Measurements from ENCODE around the gene C2orf49. TPM values are rescaled to one million over a fixed set of nuclear protein-coding genes. Genes with fewer than 3 reads are reported as not detected.

Gene C2orf49
- total RNA-seq, 1 donor from 2014 or later = 10.7 TPM

- no peak for TF ChIP-seq CTCF (IDR thresholded peaks at IDR 0.05; ENCODE audit: partially characterized antibody, unreplicated experiment)
Observed at GRCh38 chr2:105307962-105308361, 29.4 kb upstream of the C2orf49 start.

GRCh38 chr2:105308382-105309146 is 28.8 kb upstream of the C2orf49 start:
- no peak for TF ChIP-seq CTCF (IDR thresholded peaks at IDR 0.05; ENCODE audit: partially characterized antibody, unreplicated experiment)
- Mint-ChIP-seq H3K4me3 (ENCODE audit: unreplicated experiment) (no peak overlapping the region), H3K36me3 (ENCODE audit: unreplicated experiment) (no peaks in the 10 kb centered on the region), H3K27ac (ENCODE audit: unreplicated experiment) (no peak overlapping the region), H3K4me1 (ENCODE audit: low read depth, unreplicated experiment) (no peaks in the 10 kb centered on the region), H3K27me3 (ENCODE audit: unreplicated experiment) (peaks cover 2% of the 10 kb centered on the region), H3K9me3 (ENCODE audit: unreplicated experiment) (peaks cover 1% of the 10 kb centered on the region)
- DNase-seq = no peak

More at GRCh38 chr2:105307962-105308361, 29.4 kb upstream of the C2orf49 start:
- H3K36me3 Mint-ChIP-seq (ENCODE audit: unreplicated experiment) = no peaks in the 10 kb centered on the region
- DNase-seq = no peak
- no peaks in the 10 kb centered on the region for H3K4me1 Mint-ChIP-seq (ENCODE audit: low read depth, unreplicated experiment)
- H3K27me3 Mint-ChIP-seq (ENCODE audit: unreplicated experiment) = peaks cover 2% of the 10 kb centered on the region
- H3K27ac Mint-ChIP-seq (ENCODE audit: unreplicated experiment) = no peak overlapping the region
- peaks cover 1% of the 10 kb centered on the region for H3K9me3 Mint-ChIP-seq (ENCODE audit: unreplicated experiment)
- no peak overlapping the region for H3K4me3 Mint-ChIP-seq (ENCODE audit: unreplicated experiment)

- Mint-ChIP-seq H3K36me3 (ENCODE audit: unreplicated experiment) (no peaks in the 10 kb centered on the region), H3K4me1 (ENCODE audit: low read depth, unreplicated experiment) (no peaks in the 10 kb centered on the region), H3K4me3 (ENCODE audit: unreplicated experiment) (no peak overlapping the region), H3K27ac (ENCODE audit: unreplicated experiment) (no peak overlapping the region), H3K9me3 (ENCODE audit: unreplicated experiment) (peaks cover 1% of the 10 kb centered on the region), H3K27me3 (ENCODE audit: unreplicated experiment) (peaks cover 2% of the 10 kb centered on the region)
- no peak for TF ChIP-seq CTCF (IDR thresholded peaks at IDR 0.05; ENCODE audit: partially characterized antibody, unreplicated experiment)
- no peak for DNase-seq
Observed at GRCh38 chr2:105309147-105309545, 28.2 kb upstream of the C2orf49 start.

GRCh38 chr2:105313877-105314276 is 23.5 kb upstream of the C2orf49 start:
- Mint-ChIP-seq H3K36me3 (ENCODE audit: unreplicated experiment) (no peaks in the 10 kb centered on the region), H3K4me3 (ENCODE audit: unreplicated experiment) (no peak overlapping the region), H3K9me3 (ENCODE audit: unreplicated experiment) (no peaks in the 10 kb centered on the region), H3K4me1 (ENCODE audit: low read depth, unreplicated experiment) (no peaks in the 10 kb centered on the region), H3K27ac (ENCODE audit: unreplicated experiment) (no peak overlapping the region), H3K27me3 (ENCODE audit: unreplicated experiment) (peaks cover 2% of the 10 kb centered on the region)
- no peak for DNase-seq
- no peak for TF ChIP-seq CTCF (IDR thresholded peaks at IDR 0.05; ENCODE audit: partially characterized antibody, unreplicated experiment)

GRCh38 chr2:105315314-105315713 is 22.0 kb upstream of the C2orf49 start:
- Mint-ChIP-seq H3K27me3 (ENCODE audit: unreplicated experiment) (peaks cover 1% of the 10 kb centered on the region), H3K36me3 (ENCODE audit: unreplicated experiment) (no peaks in the 10 kb centered on the region), H3K27ac (ENCODE audit: unreplicated experiment) (no peak overlapping the region), H3K9me3 (ENCODE audit: unreplicated experiment) (no peaks in the 10 kb centered on the region), H3K4me1 (ENCODE audit: low read depth, unreplicated experiment) (no peaks in the 10 kb centered on the region), H3K4me3 (ENCODE audit: unreplicated experiment) (no peak overlapping the region)
- DNase-seq = no peak
- TF ChIP-seq CTCF (IDR thresholded peaks at IDR 0.05; ENCODE audit: partially characterized antibody, unreplicated experiment) = no peak
